H1 (cell line): ENCODE data around the gene ZNF660. TPM values are rescaled to one million over a fixed set of nuclear protein-coding genes. Genes with fewer than 3 reads are reported as not detected.

ENCODE experiments used
- CBX8 ChIP-seq: fragments of 300-800, 300-1000 bp; sonication (generic); IDR thresholded peaks from 2 replicates; pipeline ENCODE4 v1.7.1; 2016; ENCODE audit warnings: low read depth, low read length, borderline replicate concordance
- CHD2 ChIP-seq: IDR thresholded peaks from 2 replicates; pipeline ENCODE4 v1.6.1; 2012; ENCODE audit warnings: low read length, improper control_type of control experiment
- EGR1 ChIP-seq: IDR thresholded peaks from 2 replicates; pipeline ENCODE4 v1.6.1; 2011; ENCODE audit warnings: low read depth, low read length, borderline replicate concordance
- EP300 ChIP-seq, 2 experiments: IDR thresholded peaks; 1 replicate in 1 of 2; 2 replicates in 1 of 2; pipeline ENCODE4 v1.6.1; 2011 to 2012; ENCODE audit warnings: low read depth in 2 of 2, low read length in 2 of 2, mild to moderate bottlenecking in 2 of 2, borderline replicate concordance in 1 of 2, inconsistent platforms in 1 of 2, moderate library complexity in 1 of 2
- FOSL1 ChIP-seq: IDR thresholded peaks from 2 replicates; pipeline ENCODE4 v1.6.1; 2011; ENCODE audit warnings: mild to moderate bottlenecking, low read depth, low read length, moderate library complexity; ENCODE audit not compliant: insufficient read depth
- GABPA ChIP-seq: IDR thresholded peaks from 2 replicates; pipeline ENCODE4 v1.6.1; 2011; ENCODE audit warnings: mild to moderate bottlenecking, low read length, moderate library complexity, borderline replicate concordance; ENCODE audit not compliant: insufficient read depth
- KDM1A ChIP-seq: fragments of 200-600, 300-600 bp; sonication (generic); IDR thresholded peaks from 2 replicates; pipeline ENCODE4 v1.7.1; 2016; ENCODE audit warnings: mild to moderate bottlenecking, low read length, borderline replicate concordance
- KDM4A ChIP-seq: IDR thresholded peaks from one replicate; pipeline ENCODE4 v1.7.1; 2012; ENCODE audit warnings: low read depth, mild to moderate bottlenecking, moderate library complexity, low read length, inconsistent platforms; ENCODE audit not compliant: severe bottlenecking
- KDM5A ChIP-seq: fragments of 200-600 bp; IDR thresholded peaks from 2 replicates; pipeline ENCODE4 v1.7.1; 2012; ENCODE audit warnings: mild to moderate bottlenecking, low read length, inconsistent platforms, mixed read lengths
- NANOG ChIP-seq: IDR thresholded peaks from 2 replicates; pipeline ENCODE4 v1.6.1; 2011; ENCODE audit warnings: low read length, low read depth, mild to moderate bottlenecking, inconsistent platforms; ENCODE audit not compliant: insufficient read depth, poor library complexity, severe bottlenecking
- PHF8 ChIP-seq: fragments of 200-600 bp; sonication (generic); conservative IDR thresholded peaks from 2 replicates; pipeline ENCODE4 v1.7.1; 2012; ENCODE audit warnings: low read depth, mild to moderate bottlenecking, inconsistent platforms, low read length, moderate library complexity
- POLR2AphosphoS5 ChIP-seq: IDR thresholded peaks from 2 replicates; pipeline ENCODE4 v1.6.1; 2011; ENCODE audit warnings: low read depth, low read length
- SUZ12 ChIP-seq: fragments of 200-600 bp; sonication (generic); IDR thresholded peaks from 2 replicates; pipeline ENCODE4 v1.6.1; 2012; ENCODE audit warnings: mild to moderate bottlenecking, inconsistent platforms, low read length, moderate library complexity, mixed read lengths
- TAF1 ChIP-seq: IDR thresholded peaks from 2 replicates; pipeline ENCODE4 v1.6.1; 2011; ENCODE audit warnings: mild to moderate bottlenecking, low read depth, low read length
- TCF12 ChIP-seq: IDR thresholded peaks from 2 replicates; pipeline ENCODE4 v1.6.1; 2011; ENCODE audit warnings: low read depth, mild to moderate bottlenecking, low read length
- TEAD4 ChIP-seq: IDR thresholded peaks from 2 replicates; pipeline ENCODE4 v1.6.1; 2012; ENCODE audit warnings: low read depth, low read length, inconsistent platforms, mixed read lengths
- polyA plus RNA-seq, 7 experiments: library from polyadenylated mRNA; depleted of rRNA in 3 of 7; stranded (reverse) in 5 of 7; unstranded in 2 of 7; fragments of >200 nt in 5 of 7; fragments of 200-250 nt in 2 of 7; gene quantifications; 1 replicate in 5 of 7; 2 replicates in 1 of 7; 4 replicates in 1 of 7; pipeline versions ENCODE4 v1.2.1 to v1.2.3, GENCODE V29; 2011 to 2013; ENCODE audit warnings: missing spikeins in 2 of 7, mixed read lengths in 2 of 7
- total RNA-seq: library from RNA; stranded (reverse); fragmentation: NEBNext Ultra II Directional; extraction: Animal tissue kit (Norgen Biotek cat#: 25700); gene quantifications from 2 replicates; pipeline ENCODE4 v1.2.1, GENCODE V29; 2021
- TF ChIP-seq, protein P1 (sequence below): IDR thresholded peaks from 2 replicates; pipeline ENCODE4 v1.6.1; 2012; ENCODE audit warnings: inconsistent platforms
- TF ChIP-seq, protein P2 (sequence below): IDR thresholded peaks from 2 replicates; pipeline ENCODE4 v1.6.1; 2012; ENCODE audit warnings: inconsistent platforms
- TF ChIP-seq, protein P3 (sequence below): IDR thresholded peaks from 2 replicates; pipeline ENCODE4 v1.6.1; 2012; ENCODE audit warnings: low read length, inconsistent platforms

The ZNF660 gene
- total and polyA plus RNA-seq, 2 of the 8 experiments (the other 6 are each of a cell fraction or from before 2014, with no cell fraction given), result 3.1 to 13.0 TPM

DNA sequence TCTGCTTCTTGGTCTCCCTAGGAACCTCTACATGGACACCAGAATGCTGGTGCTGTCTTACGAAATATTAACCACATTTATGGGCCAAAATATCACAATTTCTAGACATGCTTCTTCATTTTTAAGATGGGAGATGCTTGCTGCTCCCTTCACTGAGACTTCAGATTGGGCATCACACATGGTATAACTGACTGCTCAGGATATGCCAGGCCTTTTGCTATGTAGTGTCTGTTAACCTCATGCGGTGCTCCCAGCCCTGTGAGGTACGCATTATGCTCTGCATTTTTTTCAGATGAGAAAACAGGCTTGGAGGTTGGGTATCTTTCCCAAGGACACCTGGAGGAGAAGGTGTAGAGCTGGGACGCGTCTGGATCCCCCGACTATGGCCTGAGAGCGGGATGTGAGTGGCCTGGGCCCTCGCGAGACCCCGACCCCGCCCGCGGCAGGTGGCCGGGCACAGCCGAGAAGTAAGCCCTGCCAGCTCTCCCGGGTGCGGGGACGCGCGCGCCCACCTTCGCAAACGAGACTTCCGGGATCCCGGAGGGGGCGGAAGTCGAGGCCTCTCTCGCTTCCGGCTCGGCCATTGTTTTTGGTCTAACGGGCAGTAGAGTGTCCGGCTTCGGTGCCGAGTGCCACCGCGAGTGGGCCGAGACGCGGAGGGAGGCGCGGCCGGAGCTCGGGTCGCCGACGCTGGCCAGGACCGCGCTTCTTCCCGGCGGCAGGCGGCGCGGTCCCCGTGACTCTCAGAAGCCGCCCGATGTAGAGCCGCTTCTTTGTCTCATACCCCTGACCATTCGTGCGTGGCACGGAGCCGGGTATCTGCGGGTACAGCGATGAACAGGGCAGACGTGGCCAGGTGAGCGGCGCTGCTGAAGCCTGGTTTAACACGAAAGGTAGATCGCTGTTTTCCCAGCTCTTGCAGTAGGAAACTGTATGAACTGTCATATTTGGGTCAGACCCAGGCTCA is 29.9 kb upstream of the ZNF660 start, which contains the start of gene ZKSCAN7 (continued):
- no peak for TF ChIP-seq SUZ12
- peak; percentile 97 for TF ChIP-seq CHD2
- TF ChIP-seq PHF8, result peak; percentile 83
- TF ChIP-seq CBX8, result no peak
- peak; percentile 86 for TF ChIP-seq GABPA
- TF ChIP-seq TAF1, result peak; percentile 83
- TF ChIP-seq, protein P1, sequence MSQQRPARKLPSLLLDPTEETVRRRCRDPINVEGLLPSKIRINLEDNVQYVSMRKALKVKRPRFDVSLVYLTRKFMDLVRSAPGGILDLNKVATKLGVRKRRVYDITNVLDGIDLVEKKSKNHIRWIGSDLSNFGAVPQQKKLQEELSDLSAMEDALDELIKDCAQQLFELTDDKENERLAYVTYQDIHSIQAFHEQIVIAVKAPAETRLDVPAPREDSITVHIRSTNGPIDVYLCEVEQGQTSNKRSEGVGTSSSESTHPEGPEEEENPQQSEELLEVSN, result peak; percentile 82
- TF ChIP-seq KDM1A, result no peak
- no peak for TF ChIP-seq TCF12
- TF ChIP-seq TEAD4, result no peak
- TF ChIP-seq, protein P2, sequence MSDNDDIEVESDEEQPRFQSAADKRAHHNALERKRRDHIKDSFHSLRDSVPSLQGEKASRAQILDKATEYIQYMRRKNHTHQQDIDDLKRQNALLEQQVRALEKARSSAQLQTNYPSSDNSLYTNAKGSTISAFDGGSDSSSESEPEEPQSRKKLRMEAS, result peak; percentile 82
- TF ChIP-seq, protein P3, sequence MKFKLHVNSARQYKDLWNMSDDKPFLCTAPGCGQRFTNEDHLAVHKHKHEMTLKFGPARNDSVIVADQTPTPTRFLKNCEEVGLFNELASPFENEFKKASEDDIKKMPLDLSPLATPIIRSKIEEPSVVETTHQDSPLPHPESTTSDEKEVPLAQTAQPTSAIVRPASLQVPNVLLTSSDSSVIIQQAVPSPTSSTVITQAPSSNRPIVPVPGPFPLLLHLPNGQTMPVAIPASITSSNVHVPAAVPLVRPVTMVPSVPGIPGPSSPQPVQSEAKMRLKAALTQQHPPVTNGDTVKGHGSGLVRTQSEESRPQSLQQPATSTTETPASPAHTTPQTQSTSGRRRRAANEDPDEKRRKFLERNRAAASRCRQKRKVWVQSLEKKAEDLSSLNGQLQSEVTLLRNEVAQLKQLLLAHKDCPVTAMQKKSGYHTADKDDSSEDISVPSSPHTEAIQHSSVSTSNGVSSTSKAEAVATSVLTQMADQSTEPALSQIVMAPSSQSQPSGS, result peak; percentile 57; the same call in 1 of the 2 replicates
- no peak for TF ChIP-seq EP300 (IDR thresholded peaks at IDR 0.05; ENCODE audit: borderline replicate concordance in 1 of 2, low read depth in 2 of 2, low read length in 2 of 2)
- TF ChIP-seq EGR1, result peak; percentile 73
- peak; percentile 95 for TF ChIP-seq KDM4A
- TF ChIP-seq POLR2AphosphoS5, result peak; percentile 76
- TF ChIP-seq FOSL1, result no peak
- no peak for TF ChIP-seq KDM5A
- TF ChIP-seq NANOG, result no peak
